ENCODE measurements around the gene LDHAL6A.

Gene LDHAL6A

DNA sequence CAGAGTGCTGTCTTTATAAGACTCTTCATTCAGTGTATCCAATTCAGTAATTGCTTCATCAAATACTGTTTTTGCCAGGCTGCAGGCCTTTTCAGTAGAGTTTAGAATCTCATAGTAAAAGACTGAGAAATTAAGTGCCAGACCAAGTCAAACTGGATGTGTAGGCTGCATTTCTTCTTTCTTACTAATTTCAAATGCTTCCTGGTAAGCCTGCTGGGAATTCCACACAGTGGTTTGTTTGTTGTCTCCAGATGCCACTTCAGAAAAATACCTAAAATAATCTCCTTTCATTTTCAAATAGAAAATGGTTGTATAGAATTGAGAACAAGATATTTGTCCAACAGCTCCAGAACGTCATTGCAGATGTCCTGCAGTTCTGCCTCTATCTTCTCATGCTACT, 34.7 kb downstream of the LDHAL6A start:
- H3K4me3 ChIP-seq (ENCODE audit: insufficient read length, low read depth): no peak overlapping the region
- no peak for TF ChIP-seq SUZ12 (IDR thresholded peaks at IDR 0.05; ENCODE audit: extremely low read depth, insufficient read depth, insufficient read length)
- TF ChIP-seq YY1 (IDR thresholded peaks at IDR 0.05; ENCODE audit: insufficient read depth, insufficient read length): no peak
- TF ChIP-seq ZNF274 (IDR thresholded peaks at IDR 0.05; ENCODE audit: low read depth, low read length): no peak
- H3K36me3 ChIP-seq (ENCODE audit: insufficient read depth, insufficient read length, low read length): peaks cover 27% of the 10 kb centered on the region
- no peaks in the 10 kb centered on the region for H3K4me1 ChIP-seq (ENCODE audit: insufficient read depth, insufficient read length)
- H3K27me3 ChIP-seq (ENCODE audit: insufficient read depth, insufficient read length): no peaks in the 10 kb centered on the region
- no peak overlapping the region for H3K9ac ChIP-seq (ENCODE audit: insufficient read length, low read depth)
- no peak for DNase-seq (ENCODE audit: low read depth, low spot score)
- H3K9me3 ChIP-seq (ENCODE audit: insufficient read depth, low read length): no peaks in the 10 kb centered on the region

DNA sequence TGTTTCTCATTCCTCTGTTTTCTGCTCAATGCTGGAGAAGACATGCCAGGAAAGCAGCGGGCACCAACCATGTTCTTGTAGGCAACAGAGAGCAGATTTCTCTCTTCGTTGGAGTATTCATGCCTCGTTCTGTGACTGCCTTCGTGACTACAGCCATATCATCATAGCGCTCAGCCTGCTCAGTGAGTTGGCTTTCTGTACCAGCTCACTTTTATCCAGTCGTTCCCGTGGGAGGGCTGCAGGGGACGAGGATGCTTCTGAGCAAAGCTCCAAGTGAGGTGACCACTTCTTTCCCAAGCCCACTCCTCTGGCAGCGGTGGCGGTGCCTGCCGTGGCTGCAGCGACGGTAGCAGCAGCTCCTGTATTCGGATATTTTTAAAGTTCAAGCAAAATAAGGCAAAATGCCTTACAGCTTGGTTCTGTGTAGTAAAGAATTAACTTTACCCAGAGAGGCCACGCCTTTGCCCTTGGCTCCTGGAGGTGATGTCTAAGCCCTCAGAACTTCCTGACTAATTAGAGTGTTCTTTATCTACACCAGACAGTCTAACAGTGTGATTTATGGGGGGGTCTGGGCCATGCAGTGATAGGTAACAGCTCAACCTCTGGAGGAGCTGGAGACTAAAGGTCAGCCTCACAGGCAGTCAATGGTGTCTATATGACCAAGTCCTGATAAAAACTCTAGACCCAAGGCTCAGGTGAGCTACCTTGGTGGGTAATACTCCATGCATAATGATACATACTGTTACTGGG, 35.3 kb downstream of the LDHAL6A start:
- Histone ChIP-seq H3K9me3 (ENCODE audit: insufficient read depth, low read length) (no peaks in the 10 kb centered on the region), H3K36me3 (ENCODE audit: insufficient read depth, insufficient read length, low read length) (peaks cover 25% of the 10 kb centered on the region), H3K4me3 (ENCODE audit: insufficient read length, low read depth) (no peak overlapping the region), H3K27me3 (ENCODE audit: insufficient read depth, insufficient read length) (no peaks in the 10 kb centered on the region), H3K9ac (ENCODE audit: insufficient read length, low read depth) (no peak overlapping the region), H3K4me1 (ENCODE audit: insufficient read depth, insufficient read length) (no peaks in the 10 kb centered on the region)
- no peak for TF ChIP-seq SUZ12 (IDR thresholded peaks at IDR 0.05; ENCODE audit: extremely low read depth, insufficient read depth, insufficient read length)
- no peak for TF ChIP-seq YY1 (IDR thresholded peaks at IDR 0.05; ENCODE audit: insufficient read depth, insufficient read length)
- no peak for TF ChIP-seq ZNF274 (IDR thresholded peaks at IDR 0.05; ENCODE audit: low read depth, low read length)
- DNase-seq (ENCODE audit: low read depth, low spot score): no peak

DNA sequence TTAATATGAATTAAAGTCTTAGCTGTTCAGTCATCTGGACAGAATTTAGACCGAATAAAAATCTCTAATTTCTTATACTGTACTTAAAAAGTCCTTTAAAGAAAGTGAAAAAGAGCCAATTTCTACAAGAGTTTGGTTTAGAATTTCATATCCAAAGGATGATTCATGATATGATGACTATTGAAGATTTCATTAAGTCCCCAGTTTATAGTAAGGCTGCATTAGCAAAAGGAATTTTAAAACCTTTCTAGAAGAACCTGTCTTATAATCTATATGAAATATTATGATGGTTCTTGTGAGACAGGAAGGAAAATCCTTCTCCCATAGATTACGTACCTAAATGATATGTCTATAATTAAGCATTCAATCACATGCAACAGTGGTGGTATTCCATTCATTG, 36.3 kb downstream of the LDHAL6A start:
- Histone ChIP-seq H3K36me3 (ENCODE audit: insufficient read depth, insufficient read length, low read length) (peaks cover 27% of the 10 kb centered on the region), H3K27me3 (ENCODE audit: insufficient read depth, insufficient read length) (no peaks in the 10 kb centered on the region), H3K9ac (ENCODE audit: insufficient read length, low read depth) (no peak overlapping the region), H3K9me3 (ENCODE audit: insufficient read depth, low read length) (no peaks in the 10 kb centered on the region), H3K4me1 (ENCODE audit: insufficient read depth, insufficient read length) (no peaks in the 10 kb centered on the region), H3K4me3 (ENCODE audit: insufficient read length, low read depth) (no peak overlapping the region)
- no peak for TF ChIP-seq ZNF274 (IDR thresholded peaks at IDR 0.05; ENCODE audit: low read depth, low read length)
- DNase-seq (ENCODE audit: low read depth, low spot score): no peak

DNA sequence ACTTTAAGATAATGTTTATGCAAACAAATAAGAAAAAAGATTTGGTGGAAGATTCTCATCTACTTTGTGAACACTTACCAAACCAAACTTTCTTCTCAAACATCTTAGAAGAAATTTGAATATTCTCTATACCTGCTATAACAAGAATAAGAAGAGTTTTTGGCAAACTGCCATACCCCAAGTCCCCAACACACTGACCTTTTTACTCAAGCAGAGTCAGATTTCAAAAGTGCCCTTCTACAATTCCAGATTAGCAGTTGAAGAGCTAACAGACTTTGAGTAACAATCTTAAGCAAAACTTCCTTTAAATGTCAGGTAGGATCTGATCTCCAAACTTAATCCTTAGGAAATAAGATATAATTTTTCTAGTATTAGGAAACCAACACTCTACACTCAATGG, 37.2 kb downstream of the LDHAL6A start:
- no peaks in the 10 kb centered on the region for H3K27me3 ChIP-seq (ENCODE audit: insufficient read depth, insufficient read length)
- H3K9ac ChIP-seq (ENCODE audit: insufficient read length, low read depth): no peak overlapping the region
- H3K36me3 ChIP-seq (ENCODE audit: insufficient read depth, insufficient read length, low read length): peaks cover 29% of the 10 kb centered on the region
- no peak overlapping the region for H3K4me3 ChIP-seq (ENCODE audit: insufficient read length, low read depth)
- DNase-seq (ENCODE audit: low read depth, low spot score): no peak
- no peaks in the 10 kb centered on the region for H3K4me1 ChIP-seq (ENCODE audit: insufficient read depth, insufficient read length)
- H3K9me3 ChIP-seq (ENCODE audit: insufficient read depth, low read length): no peaks in the 10 kb centered on the region
- TF ChIP-seq YY1 (IDR thresholded peaks at IDR 0.05; ENCODE audit: insufficient read depth, insufficient read length) (no peak), SUZ12 (IDR thresholded peaks at IDR 0.05; ENCODE audit: extremely low read depth, insufficient read depth, insufficient read length) (no peak), ZNF274 (IDR thresholded peaks at IDR 0.05; ENCODE audit: low read depth, low read length) (no peak)

DNA sequence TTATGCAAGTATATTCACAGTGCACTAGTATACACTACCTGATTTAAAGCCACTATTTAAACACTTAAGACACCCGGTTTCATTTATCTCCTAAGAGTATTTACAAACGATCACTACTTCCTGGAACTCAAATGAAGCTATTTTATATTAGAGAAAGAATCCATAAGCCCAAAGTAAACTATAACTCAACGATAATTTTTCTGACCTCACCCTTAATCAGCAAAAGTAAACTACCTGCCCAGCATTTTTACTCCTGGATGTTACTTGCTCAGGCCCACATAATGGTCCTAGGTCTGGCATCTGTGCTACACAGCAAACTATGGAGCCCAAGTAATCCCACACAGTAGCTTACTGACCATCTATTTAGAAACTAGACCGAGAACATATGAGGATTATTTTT, 37.7 kb downstream of the LDHAL6A start:
- H3K4me1 ChIP-seq (ENCODE audit: insufficient read depth, insufficient read length): no peaks in the 10 kb centered on the region
- peaks cover 33% of the 10 kb centered on the region for H3K36me3 ChIP-seq (ENCODE audit: insufficient read depth, insufficient read length, low read length)
- H3K9ac ChIP-seq (ENCODE audit: insufficient read length, low read depth): no peak overlapping the region
- no peaks in the 10 kb centered on the region for H3K9me3 ChIP-seq (ENCODE audit: insufficient read depth, low read length)
- no peaks in the 10 kb centered on the region for H3K27me3 ChIP-seq (ENCODE audit: insufficient read depth, insufficient read length)
- no peak for DNase-seq (ENCODE audit: low read depth, low spot score)
- no peak overlapping the region for H3K4me3 ChIP-seq (ENCODE audit: insufficient read length, low read depth)
- TF ChIP-seq YY1 (IDR thresholded peaks at IDR 0.05; ENCODE audit: insufficient read depth, insufficient read length): no peak
- no peak for TF ChIP-seq ZNF274 (IDR thresholded peaks at IDR 0.05; ENCODE audit: low read depth, low read length)
- no peak for TF ChIP-seq SUZ12 (IDR thresholded peaks at IDR 0.05; ENCODE audit: extremely low read depth, insufficient read depth, insufficient read length)

DNA sequence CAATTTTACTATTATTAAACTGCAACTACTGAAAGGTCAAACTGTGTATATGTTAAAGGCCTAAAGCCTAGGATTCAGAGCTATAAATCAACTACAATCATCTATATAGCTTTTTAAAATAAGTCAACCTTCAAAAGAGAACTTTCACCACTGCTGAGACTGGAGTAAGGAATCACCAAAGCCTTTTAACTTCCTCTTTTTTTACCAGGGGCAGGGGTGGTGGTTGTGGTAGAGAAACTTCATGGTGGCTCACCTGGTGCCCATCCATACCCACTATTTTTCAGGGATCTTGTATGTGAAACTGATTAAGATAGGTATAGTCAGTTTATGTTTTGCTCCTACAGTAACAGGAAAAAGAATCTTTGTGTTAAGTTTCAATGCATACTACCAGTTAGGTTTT, 39.6 kb downstream of the LDHAL6A start:
- no peaks in the 10 kb centered on the region for H3K27me3 ChIP-seq (ENCODE audit: insufficient read depth, insufficient read length)
- no peak overlapping the region for H3K4me3 ChIP-seq (ENCODE audit: insufficient read length, low read depth)
- H3K4me1 ChIP-seq (ENCODE audit: insufficient read depth, insufficient read length): no peaks in the 10 kb centered on the region
- H3K9me3 ChIP-seq (ENCODE audit: insufficient read depth, low read length): no peaks in the 10 kb centered on the region
- TF ChIP-seq SUZ12 (IDR thresholded peaks at IDR 0.05; ENCODE audit: extremely low read depth, insufficient read depth, insufficient read length) (no peak), YY1 (IDR thresholded peaks at IDR 0.05; ENCODE audit: insufficient read depth, insufficient read length) (no peak), ZNF274 (IDR thresholded peaks at IDR 0.05; ENCODE audit: low read depth, low read length) (no peak)
- no peak for DNase-seq (ENCODE audit: low read depth, low spot score)
- H3K36me3 ChIP-seq (ENCODE audit: insufficient read depth, insufficient read length, low read length): peaks cover 37% of the 10 kb centered on the region
- H3K9ac ChIP-seq (ENCODE audit: insufficient read length, low read depth): no peak overlapping the region

DNA sequence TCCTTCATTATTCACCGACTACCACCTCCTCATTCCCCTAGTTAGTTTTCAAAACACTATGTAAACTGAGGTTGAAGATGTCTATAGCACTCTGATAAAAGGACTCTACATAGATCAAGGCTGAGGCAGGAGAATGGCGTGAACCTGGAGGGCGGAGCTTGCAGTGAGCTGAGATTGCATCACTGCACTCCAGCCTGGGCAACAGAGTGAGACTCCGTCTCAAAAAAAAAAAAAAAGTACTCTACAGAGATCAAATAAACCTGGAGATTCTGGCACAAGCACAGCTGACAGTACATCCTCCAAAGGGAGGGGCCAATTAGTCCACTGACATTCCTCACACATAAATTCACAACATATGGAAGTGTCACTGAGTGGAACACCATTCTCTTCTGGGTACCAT, 40.0 kb downstream of the LDHAL6A start:
- Histone ChIP-seq H3K9me3 (ENCODE audit: insufficient read depth, low read length) (no peaks in the 10 kb centered on the region), H3K9ac (ENCODE audit: insufficient read length, low read depth) (no peak overlapping the region), H3K36me3 (ENCODE audit: insufficient read depth, insufficient read length, low read length) (peaks cover 35% of the 10 kb centered on the region), H3K27me3 (ENCODE audit: insufficient read depth, insufficient read length) (no peaks in the 10 kb centered on the region), H3K4me3 (ENCODE audit: insufficient read length, low read depth) (no peak overlapping the region), H3K4me1 (ENCODE audit: insufficient read depth, insufficient read length) (no peaks in the 10 kb centered on the region)
- DNase-seq (ENCODE audit: low read depth, low spot score): no peak
- TF ChIP-seq SUZ12 (IDR thresholded peaks at IDR 0.05; ENCODE audit: extremely low read depth, insufficient read depth, insufficient read length) (no peak), ZNF274 (IDR thresholded peaks at IDR 0.05; ENCODE audit: low read depth, low read length) (no peak), YY1 (IDR thresholded peaks at IDR 0.05; ENCODE audit: insufficient read depth, insufficient read length) (no peak)

All from NT2/D1 (cell line).